Measurements from ENCODE around the gene EIF5AL1.
"Not testable (repeated sequence)": the region's sequence is repeated elsewhere in the genome, so short reads cannot be mapped to it uniquely, and the experiment has no call there.

GRCh38 chr10:79517567-79517966 is 5.2 kb downstream of the EIF5AL1 start:
- not testable (repeated sequence) for TF ChIP-seq CTCF, POLR2A (IDR thresholded peaks at IDR 0.05)

Measured in right lobe of liver (tissue), 4 donors.